Ascending aorta (tissue), 2 donors: ENCODE measurements around the gene ESRRB. TPM values are rescaled to one million over a fixed set of nuclear protein-coding genes. Genes with fewer than 3 reads are reported as not detected.

Experiments used
- DNase-seq, 2 donors: peaks; one replicate each; pipeline ENCODE4 v3.0.0-alpha.2; 2019; ENCODE audit warnings: low spot score in 2 of 2
- H3K27ac ChIP-seq, 2 donors: fragments of 200-600 bp; sonication (generic); one replicate each; pipeline ENCODE4 v1.5.1; 2016 to 2017; ENCODE audit warnings: mild to moderate bottlenecking in 1 of 2
- H3K27me3 ChIP-seq: fragments of 200-600 bp; sonication (generic); one replicate; pipeline ENCODE4 v1.5.1; 2017
- H3K36me3 ChIP-seq, 2 donors: fragments of 200-600 bp; sonication (generic); one replicate each; pipeline ENCODE4 v1.5.1; 2016
- H3K4me1 ChIP-seq, 2 donors: fragments of 200-600 bp; sonication (generic); one replicate each; pipeline ENCODE4 v1.5.1; 2016 to 2017; ENCODE audit warnings: mild to moderate bottlenecking in 1 of 2
- H3K4me3 ChIP-seq, 2 donors: fragments of 200-600 bp; sonication (generic); one replicate each; pipeline ENCODE4 v1.5.1; 2016 to 2017; ENCODE audit warnings: mild to moderate bottlenecking in 1 of 2
- H3K9me3 ChIP-seq, 2 donors: fragments of 200-600 bp; sonication (generic); one replicate each; pipeline ENCODE4 v1.5.1; 2016
- intact Hi-C: fragments of 100-400 bp; cut with DNase I; formaldehyde crosslinking; loops from one replicate; pipeline ENCODE4 v1.15.1; 2023
- total RNA-seq: library from RNA; depleted of rRNA; stranded (reverse); fragments of >200 nt; gene quantifications from one replicate; pipeline ENCODE4 v1.1.0, GENCODE V29; 2016
- TF ChIP-seq, protein P1 (sequence below), 3 experiments: fragments of 200-600 bp in 2 of 3; fragments of 450-650 bp in 1 of 3; sonication (generic) in 2 of 3; IDR thresholded peaks; one replicate each; pipeline ENCODE4 v1.5.1; 2016 to 2019; ENCODE audit warnings: antibody characterized with exemption in 3 of 3, mild to moderate bottlenecking in 1 of 3, moderate library complexity in 1 of 3

ESRRB gene
- total RNA-seq, 1 donor from 2014 or later: 1.6 TPM

DNA sequence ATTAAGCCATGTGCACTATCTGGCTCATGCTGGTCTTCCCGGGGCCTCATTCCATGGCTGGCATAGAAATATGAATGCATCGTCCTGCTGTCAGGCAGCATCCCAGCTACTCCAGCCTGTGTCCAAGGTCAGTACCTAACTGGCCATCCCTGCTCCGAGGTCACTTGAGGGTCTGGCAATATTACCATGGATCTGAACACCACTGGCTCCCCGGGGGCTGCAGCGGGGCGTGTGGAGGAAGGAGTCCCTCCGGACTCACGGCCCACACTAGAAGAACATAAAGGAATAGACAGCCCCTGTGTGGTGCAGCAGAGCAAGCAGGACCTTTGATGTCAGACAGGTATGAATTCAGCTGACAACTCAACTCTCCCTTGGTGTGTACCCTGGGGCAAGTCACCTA is 19.2 kb downstream of the ESRRB start:
- no peak overlapping the region for H3K27ac ChIP-seq
- intact Hi-C loops: no loop called here
- TF ChIP-seq, protein P1, sequence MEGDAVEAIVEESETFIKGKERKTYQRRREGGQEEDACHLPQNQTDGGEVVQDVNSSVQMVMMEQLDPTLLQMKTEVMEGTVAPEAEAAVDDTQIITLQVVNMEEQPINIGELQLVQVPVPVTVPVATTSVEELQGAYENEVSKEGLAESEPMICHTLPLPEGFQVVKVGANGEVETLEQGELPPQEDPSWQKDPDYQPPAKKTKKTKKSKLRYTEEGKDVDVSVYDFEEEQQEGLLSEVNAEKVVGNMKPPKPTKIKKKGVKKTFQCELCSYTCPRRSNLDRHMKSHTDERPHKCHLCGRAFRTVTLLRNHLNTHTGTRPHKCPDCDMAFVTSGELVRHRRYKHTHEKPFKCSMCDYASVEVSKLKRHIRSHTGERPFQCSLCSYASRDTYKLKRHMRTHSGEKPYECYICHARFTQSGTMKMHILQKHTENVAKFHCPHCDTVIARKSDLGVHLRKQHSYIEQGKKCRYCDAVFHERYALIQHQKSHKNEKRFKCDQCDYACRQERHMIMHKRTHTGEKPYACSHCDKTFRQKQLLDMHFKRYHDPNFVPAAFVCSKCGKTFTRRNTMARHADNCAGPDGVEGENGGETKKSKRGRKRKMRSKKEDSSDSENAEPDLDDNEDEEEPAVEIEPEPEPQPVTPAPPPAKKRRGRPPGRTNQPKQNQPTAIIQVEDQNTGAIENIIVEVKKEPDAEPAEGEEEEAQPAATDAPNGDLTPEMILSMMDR (IDR thresholded peaks at IDR 0.05): no peak
- no peaks in the 10 kb centered on the region for H3K9me3 ChIP-seq
- no peak for DNase-seq
- no peaks in the 10 kb centered on the region for H3K36me3 ChIP-seq
- H3K4me3 ChIP-seq: no peak overlapping the region
- H3K27me3 ChIP-seq: no peaks in the 10 kb centered on the region
- no peaks in the 10 kb centered on the region for H3K4me1 ChIP-seq

DNA sequence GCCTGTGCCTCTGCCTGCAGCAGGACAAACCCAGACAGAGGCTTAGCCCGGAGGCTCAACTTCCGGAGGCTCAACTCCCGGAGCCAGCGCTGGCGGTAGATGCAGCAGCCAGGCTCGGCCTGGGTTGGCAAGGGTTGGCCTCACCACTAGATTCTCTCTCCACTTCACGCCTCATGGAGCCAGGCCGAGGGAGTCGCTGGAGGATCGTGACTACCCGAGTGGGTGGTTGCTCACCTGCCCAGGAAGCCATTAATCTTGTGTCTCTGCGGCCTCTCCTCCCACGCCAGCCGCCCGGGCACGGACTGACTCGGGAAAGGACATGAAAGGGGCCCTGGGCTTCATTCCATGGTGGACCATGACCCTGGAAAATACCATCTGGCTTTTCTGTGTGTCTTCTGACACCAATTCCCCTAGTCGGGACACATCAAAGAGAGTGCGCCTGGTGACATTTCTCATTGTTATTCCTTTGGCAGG is 20.8 kb downstream of the ESRRB start:
- H3K36me3 ChIP-seq: no peaks in the 10 kb centered on the region
- no peaks in the 10 kb centered on the region for H3K9me3 ChIP-seq
- TF ChIP-seq, protein P1 (IDR thresholded peaks at IDR 0.05): no peak
- DNase-seq: no peak
- no peak overlapping the region for H3K4me3 ChIP-seq
- intact Hi-C loops: no loop called here
- H3K27me3 ChIP-seq: no peaks in the 10 kb centered on the region
- H3K4me1 ChIP-seq: no peaks in the 10 kb centered on the region
- no peak overlapping the region for H3K27ac ChIP-seq

DNA sequence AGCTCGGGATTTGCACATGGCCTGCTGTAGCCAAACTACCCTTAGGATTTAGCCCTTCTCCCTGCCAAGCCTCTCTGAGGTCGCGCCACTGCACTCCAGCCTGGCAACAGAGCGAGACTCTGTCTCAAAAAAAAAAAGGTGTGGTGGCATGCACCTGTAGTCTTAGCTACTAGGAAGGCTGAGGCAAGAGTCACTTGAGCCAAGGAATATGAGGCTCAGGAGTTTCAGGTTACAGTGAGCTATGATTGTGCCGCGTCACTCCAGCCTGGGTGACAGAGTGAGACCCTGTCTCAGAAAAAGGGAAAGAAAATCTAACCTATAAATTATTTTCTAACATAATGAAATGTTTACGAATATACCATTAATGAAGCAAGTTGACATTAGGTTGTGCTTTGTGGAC is 29.7 kb downstream of the ESRRB start:
- Histone ChIP-seq H3K27me3 (no peaks in the 10 kb centered on the region), H3K4me1 (no peaks in the 10 kb centered on the region), H3K9me3 (no peaks in the 10 kb centered on the region), H3K4me3 (no peak overlapping the region), H3K27ac (no peak overlapping the region), H3K36me3 (no peaks in the 10 kb centered on the region)
- intact Hi-C loops: no loop called here
- TF ChIP-seq, protein P1 (IDR thresholded peaks at IDR 0.05): no peak
- DNase-seq: no peak

DNA sequence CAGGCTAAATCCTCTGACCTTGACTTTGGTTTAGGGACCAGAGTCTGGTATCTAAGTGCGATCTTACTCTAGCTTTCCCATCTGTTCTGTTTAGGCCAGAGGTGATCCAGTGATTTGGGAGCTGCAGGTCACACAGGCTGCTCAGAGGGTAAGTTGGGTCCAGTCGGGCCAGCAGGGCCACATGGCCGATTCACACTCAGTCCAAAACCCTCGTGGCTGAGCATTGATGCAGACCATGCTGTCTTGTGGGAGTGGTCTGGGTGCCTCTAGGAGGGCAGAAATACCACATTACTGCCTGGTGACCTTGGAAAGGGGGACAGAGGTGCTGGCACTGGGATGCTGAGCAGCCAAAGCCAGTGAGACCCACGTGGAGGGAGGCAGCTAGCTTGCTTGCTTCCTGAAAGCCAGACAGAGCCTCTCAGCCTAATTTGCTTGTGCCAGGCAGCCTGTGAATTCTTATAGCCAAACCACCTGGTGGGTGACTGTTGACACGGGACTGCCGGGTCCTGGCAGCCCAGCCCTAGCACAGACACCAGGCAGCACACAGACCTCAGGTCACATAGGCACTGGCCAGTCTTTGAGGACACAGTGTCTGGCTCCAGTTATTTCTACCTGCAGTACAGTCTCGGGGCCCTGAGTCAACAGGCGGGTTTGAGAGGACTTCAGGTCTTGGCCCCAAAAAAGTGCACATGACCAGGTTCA is 31.7 kb downstream of the ESRRB start:
- no peaks in the 10 kb centered on the region for H3K27me3 ChIP-seq
- H3K36me3 ChIP-seq: no peaks in the 10 kb centered on the region
- H3K4me3 ChIP-seq: no peak overlapping the region
- no peaks in the 10 kb centered on the region for H3K4me1 ChIP-seq
- no peak for DNase-seq
- TF ChIP-seq, protein P1 (IDR thresholded peaks at IDR 0.05): no peak
- no peaks in the 10 kb centered on the region for H3K9me3 ChIP-seq
- intact Hi-C loops: no loop called here
- H3K27ac ChIP-seq: no peak overlapping the region

DNA sequence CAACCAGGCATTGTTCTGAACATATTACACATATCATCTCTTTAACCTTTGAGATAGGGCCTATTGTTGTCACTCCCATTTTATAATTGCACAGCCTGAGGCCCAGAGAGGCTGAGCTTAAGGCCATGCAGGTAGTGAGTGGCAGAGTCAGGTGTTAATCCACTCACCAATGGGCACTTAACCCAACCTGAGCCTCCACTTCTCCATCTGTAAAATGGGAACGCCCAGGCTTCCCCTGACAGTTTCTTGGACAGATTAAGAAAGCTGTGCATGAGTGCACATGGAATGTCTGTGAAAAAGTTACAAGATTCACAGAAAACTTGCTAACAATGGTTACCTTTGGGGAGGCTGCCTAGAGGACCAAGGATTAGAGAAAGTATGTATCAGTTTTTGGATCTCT is 32.9 kb downstream of the ESRRB start:
- no peak for DNase-seq
- no peaks in the 10 kb centered on the region for H3K27me3 ChIP-seq
- no peaks in the 10 kb centered on the region for H3K36me3 ChIP-seq
- no peaks in the 10 kb centered on the region for H3K4me1 ChIP-seq
- intact Hi-C loops: no loop called here
- H3K27ac ChIP-seq: no peak overlapping the region
- TF ChIP-seq, protein P1 (IDR thresholded peaks at IDR 0.05): no peak
- H3K9me3 ChIP-seq: no peaks in the 10 kb centered on the region
- H3K4me3 ChIP-seq: no peak overlapping the region
